GM06990 (cell line): ENCODE data around the gene FOXD2.

Source experiments
- DNase-seq: peaks from one replicate; pipeline ENCODE4 v3.0.0-alpha.2; 2011; ENCODE audit not compliant: insufficient read length; ENCODE audit errors: extremely low read depth
- H3K27me3 ChIP-seq: replicated peaks from 2 replicates; pipeline ENCODE4 v1.6.0; 2011; ENCODE audit warnings: low read length; ENCODE audit not compliant: control insufficient read depth, insufficient read depth
- H3K36me3 ChIP-seq: 2 replicates; pipeline ENCODE4 v1.5.1; 2011; ENCODE audit warnings: low read length; ENCODE audit not compliant: control insufficient read depth, insufficient read depth
- H3K4me3 ChIP-seq: replicated peaks from 2 replicates; pipeline ENCODE4 v1.5.1; 2011; ENCODE audit warnings: low read depth, mild to moderate bottlenecking, control low read depth, low read length
- CTCF ChIP-seq: IDR thresholded peaks from 2 replicates; pipeline ENCODE4 v1.5.1; 2011; ENCODE audit warnings: low read length, control low read depth, mild to moderate bottlenecking, inconsistent platforms; ENCODE audit not compliant: insufficient read depth, poor library complexity, severe bottlenecking

Gene FOXD2

GRCh38 chr1:47437447-47438164, at the start of gene FOXD2:
Gene FOXD2 (plus strand): TSS chr1:47438044. CDS start chr1:47438136, 92 bp downstream.
- peak; percentile 54 for TF ChIP-seq CTCF
- peak; percentile 93 for DNase-seq
- H3K4me3 ChIP-seq: peak within 1 kb of the TSS; percentile 75
- H3K36me3 ChIP-seq: peaks cover 1% of the 10 kb centered on the region
- H3K27me3 ChIP-seq: no peaks in the 10 kb centered on the region; the same call in 1 of the 2 replicates

GRCh38 chr1:47388891-47389238, 49.0 kb upstream of the FOXD2 start:
- H3K36me3 ChIP-seq: no peaks in the 10 kb centered on the region
- H3K27me3 ChIP-seq: no peaks in the 10 kb centered on the region
- H3K4me3 ChIP-seq: no peak overlapping the region
- TF ChIP-seq CTCF: peak; percentile 73
- DNase-seq: no peak

- TF ChIP-seq CTCF: no peak
- DNase-seq: no peak
- H3K36me3 ChIP-seq: no peaks in the 10 kb centered on the region
- no peak overlapping the region for H3K4me3 ChIP-seq
- no peaks in the 10 kb centered on the region for H3K27me3 ChIP-seq
Observed at GRCh38 chr1:47389731-47390130, 48.1 kb upstream of the FOXD2 start.

GRCh38 chr1:47390843-47391242, 47.0 kb upstream of the FOXD2 start:
- Histone ChIP-seq H3K4me3 (no peak overlapping the region), H3K27me3 (no peaks in the 10 kb centered on the region), H3K36me3 (no peaks in the 10 kb centered on the region)
- no peak for TF ChIP-seq CTCF
- DNase-seq: no peak

- TF ChIP-seq CTCF: no peak
- H3K4me3 ChIP-seq: no peak overlapping the region
- no peaks in the 10 kb centered on the region for H3K36me3 ChIP-seq
- no peaks in the 10 kb centered on the region for H3K27me3 ChIP-seq
- no peak for DNase-seq
Observed at GRCh38 chr1:47393141-47393540, 44.7 kb upstream of the FOXD2 start.

GRCh38 chr1:47395433-47395832, 42.4 kb upstream of the FOXD2 start:
- no peaks in the 10 kb centered on the region for H3K27me3 ChIP-seq
- H3K4me3 ChIP-seq: no peak overlapping the region
- no peak for DNase-seq
- no peak for TF ChIP-seq CTCF
- H3K36me3 ChIP-seq: no peaks in the 10 kb centered on the region
